Retinal pigment epithelial cell (primary cell): ENCODE data around the gene ZBTB7A.

Experiments
- DNase-seq: peaks from one replicate; pipeline ENCODE4 v3.0.0-alpha.2; 2010; ENCODE audit warnings: low read depth
- H3K4me3 ChIP-seq: 2 replicates; pipeline ENCODE4 v1.5.1; 2011; ENCODE audit warnings: mild to moderate bottlenecking, low read length, control low read depth, moderate library complexity
- TF ChIP-seq, protein P1 (sequence below): conservative IDR thresholded peaks from 2 replicates; pipeline ENCODE4 v1.5.1; 2011; ENCODE audit warnings: low read depth, low read length, control low read depth, inconsistent platforms

ZBTB7A gene

DNA sequence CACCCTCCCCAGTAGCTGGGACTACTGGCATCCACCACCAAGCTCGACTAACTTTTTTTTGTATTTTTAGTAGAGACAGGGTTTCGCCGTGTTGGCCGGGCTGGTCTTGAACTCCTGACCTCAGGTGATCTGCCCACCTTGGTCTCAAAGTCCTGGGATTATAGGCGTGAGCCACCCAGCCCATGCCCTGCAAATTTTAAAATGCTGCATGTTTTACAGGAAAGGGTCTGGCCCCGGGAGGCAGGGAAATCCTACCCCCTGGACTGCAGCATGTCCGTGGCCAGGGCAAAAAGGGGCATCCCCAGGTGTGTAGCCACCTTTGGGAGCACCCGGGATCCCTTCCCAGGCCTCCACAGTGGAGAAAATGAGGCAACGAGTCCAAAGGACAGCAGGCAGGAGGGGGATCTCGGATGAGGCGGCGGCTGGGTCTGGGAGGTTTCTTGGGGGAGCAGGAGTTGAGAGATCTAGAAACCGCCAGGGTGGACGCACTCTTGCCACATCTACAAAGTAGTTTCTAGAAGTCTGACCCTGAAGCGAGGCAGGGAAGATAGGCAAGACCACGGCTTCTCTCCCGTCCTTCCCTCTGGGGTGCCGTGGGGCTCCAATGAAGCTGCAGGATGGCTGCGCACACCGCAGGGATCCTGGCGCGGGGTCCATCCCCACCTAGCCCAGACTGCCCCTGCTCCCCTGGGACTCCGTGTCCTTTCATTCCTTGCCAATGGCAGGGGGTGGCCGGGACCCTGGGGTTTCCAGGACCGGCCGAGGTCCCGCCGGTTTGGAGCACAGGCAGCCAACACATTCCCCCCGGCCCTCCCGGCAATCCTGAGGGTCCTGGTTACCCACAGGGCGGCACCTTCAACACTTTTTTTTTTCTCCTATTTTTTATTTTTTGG, 21.3 kb upstream of the ZBTB7A start:
- no peak overlapping the region for H3K4me3 ChIP-seq

DNA sequence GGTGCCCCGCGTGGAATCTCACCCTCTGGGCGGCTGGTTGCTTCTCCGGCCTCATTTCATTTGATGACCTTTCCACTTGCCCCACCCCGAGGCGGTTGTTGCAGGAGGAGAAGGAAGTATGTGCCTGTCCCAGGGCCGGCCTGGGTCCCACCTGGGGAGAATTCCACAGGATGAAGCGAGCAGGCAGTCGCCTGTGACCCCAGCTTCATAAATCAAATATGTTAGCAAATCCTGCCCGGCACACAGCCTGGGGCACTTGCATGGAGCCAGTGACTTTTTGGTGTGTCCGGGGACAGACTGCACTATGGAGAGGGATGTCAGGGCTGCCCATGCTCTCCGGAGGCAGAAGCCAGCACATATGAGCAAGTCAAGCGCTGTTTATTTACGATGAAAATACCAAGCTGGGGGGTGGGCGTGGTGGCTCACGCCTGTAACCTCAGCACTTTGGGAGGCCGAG, 19.7 kb upstream of the ZBTB7A start:
- no peak for DNase-seq
- TF ChIP-seq, protein P1, sequence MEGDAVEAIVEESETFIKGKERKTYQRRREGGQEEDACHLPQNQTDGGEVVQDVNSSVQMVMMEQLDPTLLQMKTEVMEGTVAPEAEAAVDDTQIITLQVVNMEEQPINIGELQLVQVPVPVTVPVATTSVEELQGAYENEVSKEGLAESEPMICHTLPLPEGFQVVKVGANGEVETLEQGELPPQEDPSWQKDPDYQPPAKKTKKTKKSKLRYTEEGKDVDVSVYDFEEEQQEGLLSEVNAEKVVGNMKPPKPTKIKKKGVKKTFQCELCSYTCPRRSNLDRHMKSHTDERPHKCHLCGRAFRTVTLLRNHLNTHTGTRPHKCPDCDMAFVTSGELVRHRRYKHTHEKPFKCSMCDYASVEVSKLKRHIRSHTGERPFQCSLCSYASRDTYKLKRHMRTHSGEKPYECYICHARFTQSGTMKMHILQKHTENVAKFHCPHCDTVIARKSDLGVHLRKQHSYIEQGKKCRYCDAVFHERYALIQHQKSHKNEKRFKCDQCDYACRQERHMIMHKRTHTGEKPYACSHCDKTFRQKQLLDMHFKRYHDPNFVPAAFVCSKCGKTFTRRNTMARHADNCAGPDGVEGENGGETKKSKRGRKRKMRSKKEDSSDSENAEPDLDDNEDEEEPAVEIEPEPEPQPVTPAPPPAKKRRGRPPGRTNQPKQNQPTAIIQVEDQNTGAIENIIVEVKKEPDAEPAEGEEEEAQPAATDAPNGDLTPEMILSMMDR, result no peak

More for the DNA sequence above, 21.3 kb upstream of the ZBTB7A start:
- no peak for DNase-seq
- TF ChIP-seq, protein P1, result no peak

DNA sequence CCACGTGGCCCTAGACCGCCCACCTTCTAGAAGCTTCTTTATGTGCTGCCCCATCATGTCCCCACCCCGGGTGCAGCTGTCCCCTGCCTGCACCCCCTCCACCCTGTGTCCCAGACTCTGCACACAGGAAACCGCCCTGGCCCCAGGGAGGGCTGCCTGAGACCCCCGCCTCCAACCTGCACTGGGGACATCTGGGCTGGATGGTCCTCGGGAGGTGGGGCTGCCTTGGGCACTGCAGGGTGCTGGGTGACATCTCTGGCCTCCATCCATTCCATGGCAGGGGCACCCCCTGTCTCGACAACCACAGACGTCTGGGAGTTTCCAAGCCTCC, 17.8 kb upstream of the ZBTB7A start:
- no peak overlapping the region for H3K4me3 ChIP-seq
- TF ChIP-seq, protein P1, result no peak
- DNase-seq, result no peak

More for the DNA sequence above, 19.7 kb upstream of the ZBTB7A start:
- no peak overlapping the region for H3K4me3 ChIP-seq

DNA sequence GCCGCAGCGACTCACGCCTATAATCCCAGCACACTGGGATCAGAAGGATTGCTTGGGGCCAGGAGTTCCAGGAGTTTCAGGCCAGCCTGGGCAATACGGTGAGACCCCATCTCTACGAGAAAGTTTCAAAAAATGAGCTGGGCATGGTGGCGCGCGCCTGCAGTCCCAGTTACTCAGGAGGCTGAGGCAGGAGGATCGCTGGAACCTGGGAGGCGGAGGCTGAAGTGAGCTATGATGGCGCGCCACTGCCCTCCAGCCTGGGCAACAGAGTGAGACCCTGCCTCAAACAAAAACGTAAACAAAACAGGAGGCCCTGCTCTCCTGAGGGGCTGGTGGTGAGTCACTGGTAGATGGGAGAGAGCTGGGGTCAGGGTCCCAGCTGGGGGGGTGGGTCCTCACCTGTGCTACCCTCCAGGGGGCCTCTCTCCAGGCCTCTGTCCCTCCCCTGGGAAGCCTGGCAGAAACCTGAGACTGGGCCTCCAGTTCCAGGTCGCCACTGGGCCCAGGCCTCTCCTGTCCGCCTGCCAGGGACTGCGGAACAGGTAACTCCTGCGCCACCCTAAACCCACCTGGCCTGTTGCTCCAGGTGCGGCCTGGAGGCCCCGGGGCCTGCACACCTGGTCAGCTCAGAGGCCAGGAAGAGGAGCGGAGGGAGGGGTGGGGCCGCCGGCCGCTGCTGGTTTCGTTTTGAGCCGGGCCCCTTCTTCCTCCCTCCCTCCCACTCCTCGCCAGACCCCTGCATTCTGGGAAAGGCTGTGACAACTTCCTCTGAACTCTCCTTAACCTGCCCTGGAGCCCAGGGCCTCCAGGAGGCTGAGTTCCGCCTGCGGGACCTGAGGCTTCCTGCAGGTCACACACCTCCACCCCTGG, 17.2 kb upstream of the ZBTB7A start:
- no peak overlapping the region for H3K4me3 ChIP-seq
- TF ChIP-seq, protein P1, result no peak
- no peak for DNase-seq

DNA sequence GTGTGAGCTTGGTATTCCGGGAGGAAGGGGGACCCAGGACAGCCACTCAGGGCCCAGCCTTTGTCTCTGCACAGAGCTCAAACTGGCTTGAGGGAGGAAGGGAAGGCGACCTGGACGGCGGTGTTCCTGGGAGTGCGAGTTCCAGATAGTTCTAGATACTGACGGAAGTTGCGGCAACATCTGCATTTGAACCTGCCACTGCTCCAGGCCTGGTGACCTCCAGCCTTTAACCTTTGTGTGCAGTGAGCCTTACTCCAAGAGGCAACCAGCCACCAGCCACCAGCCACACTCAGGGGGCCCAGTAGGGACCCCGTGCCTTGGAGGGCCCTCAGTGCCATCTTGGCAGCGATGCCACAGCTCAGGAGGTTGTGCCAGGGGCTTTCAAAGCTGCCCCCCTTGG, 15.5 kb upstream of the ZBTB7A start:
- TF ChIP-seq, protein P1, result no peak
- DNase-seq, result no peak
- no peak overlapping the region for H3K4me3 ChIP-seq

DNA sequence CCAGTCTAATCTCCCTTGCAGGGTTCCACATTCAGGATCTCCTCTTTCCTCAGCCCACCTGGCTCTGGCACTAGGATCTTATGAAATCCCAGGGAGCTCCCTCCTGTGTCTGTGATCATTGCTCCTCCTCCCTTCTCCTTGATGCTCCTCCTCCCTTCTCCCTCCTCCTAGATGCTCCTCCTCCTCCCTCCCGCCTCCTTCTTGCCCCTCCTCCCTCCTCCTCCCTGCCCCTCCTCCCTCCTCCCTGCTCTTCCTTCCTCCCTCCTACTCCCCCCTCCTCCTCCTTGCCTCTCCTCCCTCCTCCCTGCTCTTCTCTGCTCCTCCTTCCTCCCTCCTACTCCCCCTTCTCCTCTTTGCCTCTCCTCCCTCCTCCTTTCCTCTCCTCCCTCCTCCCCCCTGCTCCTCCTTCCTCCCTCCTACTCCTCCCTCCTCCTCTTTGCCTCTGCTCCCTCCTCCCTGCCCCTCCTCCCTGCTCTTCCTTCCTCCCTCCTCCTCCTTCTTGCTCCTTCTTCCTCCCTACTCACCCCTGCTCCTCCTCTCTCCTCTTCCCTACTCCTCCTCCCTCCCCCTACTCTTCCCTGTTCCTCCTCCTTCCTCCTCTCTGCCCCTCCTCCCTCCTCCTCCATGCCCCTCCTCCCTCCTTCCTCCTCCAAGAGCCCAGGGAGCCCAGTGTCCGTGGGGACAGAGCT, 14.9 kb upstream of the ZBTB7A start:
- no peak for DNase-seq
- TF ChIP-seq, protein P1, result no peak
- H3K4me3 ChIP-seq, result no peak overlapping the region
